GM19463 (cell line): ENCODE results near the gene TMEM60.
A peak's percentile ranks its signal among the peaks of the same experiment; 100 is the strongest.
"Not testable (repeated sequence)": the region's sequence is repeated elsewhere in the genome, so short reads cannot be mapped to it uniquely, and the experiment has no call there.

Source experiments
- ATAC-seq: cut with Tn5 transposase; IDR thresholded peaks from one replicate; pipeline ENCODE4 v1.9.1; 2021; ENCODE audit warnings: mild to moderate bottlenecking, moderate library complexity; ENCODE audit not compliant: unreplicated experiment

The TMEM60 gene, protein sequence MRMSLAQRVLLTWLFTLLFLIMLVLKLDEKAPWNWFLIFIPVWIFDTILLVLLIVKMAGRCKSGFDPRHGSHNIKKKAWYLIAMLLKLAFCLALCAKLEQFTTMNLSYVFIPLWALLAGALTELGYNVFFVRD

DNA sequence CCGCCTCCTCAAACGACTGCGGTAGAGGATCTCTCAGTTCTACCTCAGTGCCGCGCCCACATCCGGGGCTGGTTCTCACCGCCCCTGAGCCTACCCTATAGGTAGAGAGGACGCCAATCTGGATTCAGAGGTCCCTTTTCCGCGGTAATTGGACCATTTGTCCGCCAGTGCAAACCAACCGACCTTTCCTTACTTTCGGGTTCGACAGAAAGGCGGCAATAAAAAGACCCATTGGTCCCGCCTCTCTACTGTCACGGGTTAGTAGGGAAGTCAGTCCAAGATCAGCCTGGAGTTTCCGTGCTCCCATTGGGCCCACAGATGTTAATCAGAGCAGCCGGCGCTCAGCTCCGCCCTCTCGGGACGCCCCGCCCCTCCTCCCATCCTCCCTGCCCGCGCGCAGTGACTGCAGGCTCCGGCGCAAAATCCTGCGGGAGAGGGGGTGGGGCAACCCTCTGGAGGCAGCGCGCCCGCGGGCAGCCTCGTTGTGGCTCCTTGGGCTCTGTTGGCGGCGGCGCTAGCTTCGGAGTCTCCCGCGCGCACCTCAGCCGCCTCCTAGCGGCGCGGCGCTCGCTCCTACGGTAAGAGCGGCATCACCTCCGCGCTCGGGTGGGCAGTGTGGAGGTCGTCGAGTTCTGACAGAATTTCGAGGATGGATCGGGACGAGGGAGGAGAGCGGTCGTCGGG, at the start of gene TMEM60, which contains the start of gene PHTF2:
Gene TMEM60, minus strand, starts transcription at position 41 of the 684 bp plus-strand sequence. CDS start 4,061 bp downstream, outside the sequence.
Gene PHTF2, plus strand, starts transcription at position 380 of the 684 bp plus-strand sequence.
- peak; percentile 84 for ATAC-seq

DNA sequence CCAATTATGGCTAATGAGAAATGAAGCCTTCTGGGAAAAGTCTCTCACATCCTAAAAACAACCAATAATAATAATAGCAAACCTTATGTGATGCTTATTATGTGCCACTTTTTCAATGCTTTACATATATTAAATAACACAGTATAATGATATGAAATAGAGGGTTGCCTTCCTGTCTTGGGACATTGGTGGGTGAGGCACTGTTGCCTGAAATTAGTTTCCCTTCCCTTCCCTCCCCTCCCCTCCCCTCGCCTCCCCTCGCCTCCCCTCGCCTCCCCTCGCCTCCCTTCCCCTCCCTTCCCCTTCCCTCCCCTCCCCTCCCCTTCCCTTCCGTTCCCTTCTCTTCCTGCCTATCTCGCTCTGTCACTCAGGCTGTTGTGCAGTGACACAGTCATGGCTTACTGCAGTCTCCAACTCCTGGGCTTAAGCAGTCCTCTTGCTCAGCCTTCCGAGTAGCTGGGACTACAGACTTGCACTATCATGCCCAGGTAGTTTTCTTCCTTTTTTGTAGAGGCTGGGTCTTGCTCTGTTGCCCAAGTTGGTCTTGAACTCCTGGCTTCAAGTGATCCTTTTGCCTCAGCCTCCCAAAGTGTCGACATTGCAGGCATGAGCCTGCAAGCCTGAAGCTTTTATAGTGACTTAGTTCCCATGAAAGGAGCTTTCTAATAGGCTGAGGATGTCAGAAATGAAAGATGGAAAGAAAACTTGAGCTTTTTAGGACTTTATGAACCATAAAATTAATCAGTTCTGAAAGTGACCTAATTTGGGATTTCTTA, 48.3 kb upstream of the TMEM60 start:
- no peak for ATAC-seq

DNA sequence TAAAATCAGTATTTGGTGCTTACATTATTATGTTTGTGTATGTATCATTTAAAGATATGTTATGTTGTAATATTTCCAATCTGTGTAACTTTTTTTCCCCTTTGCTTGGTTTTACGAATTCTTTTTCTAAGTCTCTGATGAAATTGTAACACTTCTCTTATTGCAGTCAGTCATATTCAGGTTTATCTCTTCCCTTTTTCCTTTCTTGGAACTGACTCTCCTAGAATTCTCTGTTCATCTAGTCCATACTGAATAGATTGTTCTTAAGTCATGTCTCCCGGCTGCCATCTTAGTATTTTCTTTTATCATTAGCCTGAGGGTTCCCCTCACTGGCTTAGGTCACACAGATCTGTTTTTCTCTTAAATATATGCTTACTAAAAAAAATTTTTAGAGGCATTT, 45.0 kb upstream of the TMEM60 start:
- ATAC-seq: no peak

DNA sequence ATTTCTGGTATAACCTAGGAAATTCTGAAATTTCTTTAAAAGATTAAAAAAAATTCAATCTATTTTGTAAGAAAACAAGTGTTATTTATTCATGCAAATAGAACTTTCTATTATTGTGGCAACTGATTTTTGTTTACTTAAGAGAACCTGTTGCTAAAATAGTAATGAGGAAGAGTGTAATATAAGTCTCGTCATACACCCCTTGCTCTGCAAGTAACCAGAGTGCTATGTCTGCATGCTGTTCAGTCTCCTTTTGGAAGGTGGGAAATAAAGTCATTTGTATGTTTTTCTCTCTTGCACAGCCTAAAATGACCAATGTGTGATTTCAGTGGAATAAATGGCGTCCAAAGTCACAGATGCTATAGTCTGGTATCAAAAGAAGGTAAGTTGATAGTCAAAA, 41.7 kb upstream of the TMEM60 start:
- ATAC-seq: no peak

DNA sequence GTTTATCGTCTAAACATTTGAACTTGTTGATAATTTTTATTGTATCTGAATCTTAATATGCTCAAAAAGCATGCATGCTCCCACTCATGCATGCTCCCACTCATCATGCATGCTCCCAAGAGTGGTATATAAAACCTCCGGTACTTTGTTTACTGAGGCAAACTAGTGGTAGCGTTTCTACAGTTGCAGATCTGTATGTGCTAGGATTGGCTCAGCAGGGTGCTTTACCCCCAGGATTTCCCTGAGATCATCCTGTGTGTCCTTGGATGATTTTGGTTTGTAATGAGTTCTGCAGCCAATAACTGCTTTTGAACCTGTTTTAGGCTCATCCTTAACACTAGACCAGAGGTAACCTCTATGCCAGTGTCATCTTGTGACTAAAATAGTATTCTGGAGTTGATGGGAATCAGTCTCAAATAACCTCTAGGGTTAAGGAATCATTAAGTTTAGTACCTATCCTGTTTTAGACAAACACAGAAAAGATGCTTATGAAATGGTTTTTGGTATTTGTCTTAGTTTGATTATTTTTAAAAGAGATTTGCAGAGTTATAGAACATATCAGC, 40.8 kb upstream of the TMEM60 start:
- no peak for ATAC-seq

DNA sequence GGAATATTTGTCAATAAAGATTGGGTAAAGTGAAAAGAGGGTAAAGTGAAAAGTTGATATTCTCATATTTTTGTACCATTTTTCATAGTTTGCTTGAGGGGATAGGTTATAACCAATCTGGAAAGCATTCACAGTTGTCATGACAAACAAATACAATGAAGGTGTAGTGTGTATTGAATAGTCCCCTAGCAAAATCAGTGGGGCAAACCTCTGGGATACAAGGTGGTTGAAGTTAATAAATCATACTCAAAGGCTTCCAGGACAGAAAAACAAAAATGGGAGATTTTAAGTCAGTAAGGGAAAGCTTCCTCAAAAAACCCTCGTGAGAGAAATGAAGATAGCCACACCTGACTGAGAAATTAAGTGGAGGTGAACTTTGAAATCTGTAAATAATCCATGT, 39.7 kb upstream of the TMEM60 start:
- ATAC-seq: no peak

DNA sequence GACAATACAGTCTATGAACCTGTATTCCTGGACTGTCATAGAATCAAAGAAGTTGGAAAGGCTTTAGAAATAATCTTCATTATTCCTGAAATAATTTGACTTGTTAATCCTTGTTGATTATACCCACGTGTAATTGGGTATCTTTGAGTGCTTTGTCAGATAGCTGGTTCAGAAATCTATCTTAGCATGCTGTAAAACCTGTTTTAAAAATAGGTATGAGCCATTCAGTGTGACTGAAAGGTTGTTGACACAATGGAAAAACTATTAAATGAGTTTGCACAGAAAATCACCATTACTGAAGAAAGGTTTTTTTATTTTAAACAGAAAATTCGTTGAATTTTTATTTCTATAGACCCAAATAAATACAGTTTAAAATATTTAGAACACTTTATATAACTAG, 39.0 kb upstream of the TMEM60 start:
- ATAC-seq: no peak

DNA sequence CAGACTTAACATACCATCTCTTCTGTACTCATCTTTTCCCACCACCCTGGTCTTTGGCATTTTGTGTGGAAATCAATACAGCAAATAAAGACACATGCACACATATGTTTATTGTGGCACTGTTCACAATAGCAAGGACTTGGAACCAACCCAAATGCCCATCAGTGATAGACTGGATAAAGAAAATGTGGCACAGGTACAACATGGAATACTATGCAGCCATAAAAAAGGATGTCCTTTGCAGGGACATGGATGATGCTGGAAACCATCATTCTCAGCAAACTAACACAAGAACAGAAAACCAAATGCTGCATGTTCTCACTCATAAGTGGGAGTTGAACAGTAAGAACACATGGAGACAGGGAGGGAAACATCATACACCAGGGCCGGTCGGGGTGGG, 38.2 kb upstream of the TMEM60 start:
- not testable (repeated sequence) for ATAC-seq

DNA sequence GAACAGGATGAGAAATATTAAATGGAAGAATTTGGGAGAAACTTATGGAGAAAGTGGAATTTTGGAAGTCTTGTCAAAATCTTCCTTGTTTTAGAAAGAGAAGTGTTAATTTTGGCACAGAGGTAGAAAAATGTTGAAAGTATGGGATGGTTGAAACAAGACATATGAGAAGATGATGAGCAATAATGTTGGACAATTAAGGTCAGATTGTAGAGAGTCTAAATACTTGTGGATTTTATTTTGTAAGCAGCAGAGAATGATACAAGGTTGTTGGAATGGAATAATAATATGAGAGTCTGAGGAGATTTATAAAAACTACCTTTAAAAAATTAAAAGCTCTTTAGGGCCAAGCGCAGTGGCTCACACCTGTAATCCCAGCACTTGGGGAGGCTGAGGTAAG, 34.9 kb upstream of the TMEM60 start:
- ATAC-seq: no peak

DNA sequence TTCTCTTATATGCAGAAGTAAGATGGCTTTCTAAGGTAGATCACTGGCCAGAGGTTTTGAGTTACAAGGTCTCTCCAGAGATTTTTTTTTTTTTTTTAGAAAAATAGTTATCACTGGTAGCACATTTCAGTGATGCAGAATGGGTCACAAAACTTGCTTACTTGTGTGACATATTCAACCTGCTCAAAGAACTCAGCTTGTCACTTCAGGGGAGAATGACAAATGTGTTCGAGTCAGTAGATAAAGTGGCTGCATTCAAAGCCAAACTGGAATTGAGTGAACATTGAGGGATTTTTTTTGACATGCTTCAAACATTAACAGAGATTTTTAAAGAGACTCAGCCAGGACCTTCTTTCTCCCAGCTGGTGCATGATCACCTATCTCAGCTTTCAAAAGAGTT, 33.7 kb upstream of the TMEM60 start:
- no peak for ATAC-seq

DNA sequence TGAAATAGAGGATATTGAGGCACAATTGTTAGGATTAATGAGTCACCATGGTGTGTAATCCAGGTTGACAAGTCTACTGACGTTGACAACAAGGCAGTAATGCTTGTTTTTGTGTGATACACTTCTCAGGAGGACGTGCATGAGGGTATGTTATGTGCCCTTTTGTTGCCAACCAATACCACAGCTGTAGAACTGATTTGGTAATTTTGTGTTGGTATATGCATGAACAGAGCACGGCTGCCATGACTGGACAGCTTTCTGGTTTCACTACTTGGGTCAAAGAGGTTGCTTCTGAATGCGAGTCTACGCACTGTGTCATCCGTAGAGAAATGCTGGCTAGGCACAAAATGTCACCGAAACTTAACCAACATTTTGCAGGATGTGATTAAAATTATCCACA, 33.2 kb upstream of the TMEM60 start:
- ATAC-seq: no peak

DNA sequence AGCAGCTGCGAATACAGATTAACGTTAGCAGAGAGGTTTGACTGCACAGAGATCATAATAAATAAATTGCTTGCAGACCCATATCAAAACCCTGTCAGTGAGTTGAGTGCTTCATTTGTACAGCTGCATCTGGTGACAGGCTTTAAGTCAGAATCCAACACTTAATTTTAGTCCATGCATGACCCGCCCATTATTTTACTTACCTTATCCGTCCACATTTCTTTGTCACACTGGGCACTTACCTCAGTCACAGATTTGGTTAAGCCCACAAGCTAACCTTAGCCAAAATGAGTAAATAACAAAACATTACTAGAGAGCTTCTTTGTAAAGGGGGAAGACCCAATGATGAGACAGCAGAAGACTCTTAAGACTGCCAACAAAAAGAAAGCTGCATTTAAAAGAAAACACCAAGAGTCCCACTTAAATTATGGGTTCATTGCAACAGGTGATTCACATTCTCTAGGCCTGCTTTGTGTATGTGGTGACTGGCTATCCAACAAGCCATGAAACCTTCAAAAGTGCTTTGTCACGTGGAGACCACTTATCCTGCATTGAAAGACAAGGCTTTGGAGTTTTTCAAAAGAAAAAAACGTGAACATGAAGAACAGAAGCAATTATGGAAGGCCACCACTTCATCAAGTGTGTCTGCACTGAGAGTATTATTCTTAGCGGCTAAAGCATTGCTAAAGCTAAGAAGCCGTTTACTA, 32.6 kb upstream of the TMEM60 start:
- no peak for ATAC-seq

DNA sequence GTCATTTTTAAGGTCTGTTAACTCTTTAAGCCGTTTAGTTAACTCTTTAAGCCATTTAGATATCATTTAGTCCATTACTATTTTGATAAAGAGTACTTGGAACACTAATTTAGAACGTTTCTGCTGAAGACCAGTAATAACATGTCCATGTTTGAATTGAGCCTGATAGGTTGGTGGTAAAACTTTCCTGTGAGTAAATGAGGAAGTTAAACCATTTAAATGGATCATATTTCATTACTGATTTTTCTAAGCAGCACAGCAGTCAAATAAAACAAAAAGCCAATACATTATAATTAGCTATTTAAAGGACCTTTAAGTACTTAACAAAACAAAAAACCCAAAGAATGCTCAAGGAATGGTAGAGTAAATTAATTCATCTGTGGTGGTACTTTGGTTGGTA, 29.8 kb upstream of the TMEM60 start:
- no peak for ATAC-seq

DNA sequence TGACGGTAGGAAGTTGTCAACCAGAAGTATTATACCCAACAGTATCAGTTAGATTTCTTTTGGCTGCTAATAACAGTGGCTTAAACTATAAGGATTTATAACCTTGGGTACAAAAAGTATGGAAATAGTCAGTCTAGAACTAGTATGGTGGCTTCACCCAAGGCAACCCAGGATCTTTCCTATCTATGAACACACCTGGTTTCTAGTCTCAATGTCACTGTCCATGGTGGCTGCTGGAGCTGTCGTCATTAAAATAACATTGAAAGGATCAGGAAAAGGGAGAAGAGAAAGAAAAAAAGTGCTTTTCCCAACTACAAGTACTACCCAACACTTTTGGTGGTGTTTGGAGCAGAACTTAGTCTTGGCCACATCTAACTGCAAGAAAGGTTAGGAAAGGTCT, 28.1 kb upstream of the TMEM60 start:
- no peak for ATAC-seq

DNA sequence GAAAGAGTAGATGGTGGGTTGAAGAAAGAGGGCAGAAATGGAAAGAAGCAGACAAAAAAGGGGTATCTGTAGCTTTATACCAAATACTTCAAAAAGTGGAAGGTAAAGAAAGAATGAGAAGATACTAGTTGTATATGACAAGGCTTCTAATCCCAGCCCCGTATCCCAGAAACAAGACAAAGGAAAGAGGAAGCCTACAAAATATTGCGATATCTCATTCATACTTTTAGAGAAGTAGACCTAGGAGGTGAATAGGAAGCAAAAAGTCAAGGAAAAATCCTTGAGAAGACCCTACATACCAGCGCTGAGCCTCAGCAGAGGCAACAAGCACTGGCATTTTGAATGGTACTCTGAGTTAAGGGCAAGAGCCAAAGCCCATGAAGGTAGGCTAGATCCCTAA, 26.9 kb upstream of the TMEM60 start:
- no peak for ATAC-seq

DNA sequence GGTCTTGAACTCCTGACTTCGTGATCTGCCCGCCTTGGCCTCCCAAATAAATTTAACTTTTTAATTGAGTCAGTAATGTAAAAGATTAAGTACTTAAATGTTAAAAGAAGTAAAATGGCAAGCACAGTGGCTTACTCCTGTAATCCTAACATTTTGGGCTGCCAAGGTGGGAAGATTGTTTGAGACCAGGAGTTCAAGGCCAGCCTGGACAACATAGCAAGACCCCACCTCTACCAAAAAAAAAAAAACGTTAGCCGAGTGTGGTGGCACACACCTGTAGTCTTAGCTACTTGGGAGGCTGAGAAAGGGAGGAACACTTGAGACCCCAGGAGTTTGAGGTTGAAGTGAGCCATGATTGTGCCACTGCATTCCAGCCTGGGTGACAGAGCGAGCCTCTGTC, 26.4 kb upstream of the TMEM60 start:
- no peak for ATAC-seq

DNA sequence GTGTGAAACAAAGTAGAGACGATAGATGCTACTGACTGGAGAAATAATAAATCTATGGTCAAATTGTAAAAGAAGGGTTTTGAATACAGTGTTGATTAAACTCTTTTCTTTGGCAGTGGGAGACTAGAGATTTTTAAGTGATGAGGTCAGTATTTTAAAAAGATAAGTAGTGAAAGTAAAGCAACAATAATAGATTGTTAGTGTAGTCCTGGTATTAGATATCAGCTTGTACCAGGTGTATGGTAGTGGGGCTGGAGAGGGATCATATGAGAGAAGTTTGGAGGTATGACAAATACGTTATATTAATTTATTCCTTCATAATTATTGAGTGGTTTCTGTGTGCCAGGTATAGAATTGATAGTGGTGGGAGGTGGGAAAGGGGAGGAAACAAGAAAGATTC, 25.6 kb upstream of the TMEM60 start:
- no peak for ATAC-seq

DNA sequence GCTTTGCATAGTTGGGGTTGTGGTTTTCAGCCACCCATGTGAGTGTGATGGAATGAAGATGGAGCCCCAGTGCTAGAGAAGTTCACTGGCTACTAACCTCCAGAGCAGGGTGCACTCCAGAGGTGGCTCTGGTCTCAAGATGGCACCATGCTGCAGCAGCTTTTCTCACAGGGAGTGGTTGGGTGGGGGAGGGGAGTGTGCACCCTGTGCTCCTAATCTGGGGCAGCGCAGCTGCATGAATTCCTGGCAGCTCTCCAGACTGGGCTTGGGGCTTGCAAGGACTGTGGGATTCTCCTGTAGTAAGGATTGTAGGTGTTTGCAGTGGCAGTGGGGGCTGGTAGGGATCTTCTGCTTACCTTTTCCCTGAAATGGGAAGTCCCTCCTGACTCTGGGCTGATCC, 24.0 kb upstream of the TMEM60 start:
- no peak for ATAC-seq

DNA sequence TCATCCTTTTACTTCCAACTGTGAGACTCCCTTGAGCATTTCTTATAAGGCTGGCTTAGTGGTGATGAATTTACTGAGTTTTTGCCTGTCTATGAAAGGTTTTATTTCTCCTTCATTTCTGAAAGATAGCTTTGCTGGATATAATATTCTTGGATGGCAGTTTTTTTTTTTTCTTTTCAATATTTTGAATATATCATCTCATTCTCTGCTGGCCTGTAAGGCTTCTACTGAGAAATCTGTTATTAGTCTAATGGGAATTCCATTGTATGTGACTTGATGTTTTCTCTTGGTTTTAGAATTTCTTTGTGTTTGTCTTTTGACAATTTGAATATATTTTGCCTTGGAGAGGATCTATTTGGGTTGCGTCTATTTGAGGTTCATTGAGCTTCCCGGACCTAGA, 22.7 kb upstream of the TMEM60 start:
- ATAC-seq: no peak

DNA sequence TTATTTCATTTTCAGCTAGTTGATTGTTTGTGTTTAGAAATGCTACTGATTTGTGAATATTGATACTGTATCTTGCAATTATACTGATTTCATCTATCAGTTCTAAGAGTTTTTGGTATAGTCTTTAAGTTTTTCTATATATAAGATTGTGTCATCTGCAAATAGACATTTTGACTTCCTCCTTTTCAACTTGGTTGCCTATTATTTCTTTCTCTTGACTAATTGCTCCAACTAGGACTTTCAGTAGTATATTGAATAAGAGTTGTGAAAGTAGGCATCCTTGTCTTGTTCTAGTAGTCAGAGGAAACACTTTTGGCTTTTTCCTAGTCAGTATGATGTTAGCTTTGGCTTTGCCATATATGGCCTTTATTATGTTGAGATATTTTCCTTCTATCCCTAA, 20.8 kb upstream of the TMEM60 start:
- no peak for ATAC-seq

DNA sequence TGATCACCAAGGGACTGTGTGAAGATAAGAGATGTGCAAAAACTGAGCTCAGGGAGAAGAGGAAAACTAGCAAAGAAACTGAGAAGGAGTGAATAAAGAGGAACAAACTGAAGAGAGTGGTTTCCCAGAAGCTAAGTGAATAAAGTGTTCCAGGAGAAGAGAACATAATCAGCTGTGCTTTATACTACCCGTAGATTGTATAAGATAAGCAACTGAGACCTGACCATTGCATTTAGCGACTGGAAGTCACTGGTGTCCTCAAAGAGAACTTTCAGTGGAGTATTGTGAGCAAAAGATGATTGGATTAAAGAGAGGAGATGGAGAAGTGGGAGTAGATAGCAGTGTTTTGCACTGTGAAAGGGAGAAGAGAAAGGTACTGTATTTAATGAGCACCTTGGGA, 14.9 kb upstream of the TMEM60 start:
- no peak for ATAC-seq
